Measurements from ENCODE around the gene CCL27.
A peak's percentile ranks its signal among the peaks of the same experiment; 100 is the strongest.
"Not testable (repeated sequence)": the region's sequence is repeated elsewhere in the genome, so short reads cannot be mapped to it uniquely, and the experiment has no call there.

CCL27 gene

DNA sequence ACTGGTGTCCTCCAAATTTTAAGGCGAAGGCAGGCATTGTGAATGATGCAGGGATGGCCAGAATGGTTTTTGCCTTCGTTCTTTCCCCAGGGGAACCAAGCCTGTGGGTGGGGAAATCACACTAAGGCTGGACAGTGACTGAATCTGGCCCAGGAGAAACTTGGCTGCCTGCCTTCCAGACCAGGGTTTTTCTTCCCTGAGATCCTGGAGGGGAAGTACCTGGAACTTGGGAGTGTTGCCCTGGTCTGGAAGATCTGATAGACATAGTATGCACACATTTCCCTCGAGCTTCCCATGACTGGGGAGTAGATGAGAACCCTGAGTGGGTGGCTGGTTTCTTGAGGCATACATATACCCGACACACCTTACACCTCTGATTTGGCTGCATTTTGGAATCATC lies 11.1 kb downstream of the CCL27 start:
- no peak for DNase-seq (ENCODE audit: low read depth in 2 of 2)

DNA sequence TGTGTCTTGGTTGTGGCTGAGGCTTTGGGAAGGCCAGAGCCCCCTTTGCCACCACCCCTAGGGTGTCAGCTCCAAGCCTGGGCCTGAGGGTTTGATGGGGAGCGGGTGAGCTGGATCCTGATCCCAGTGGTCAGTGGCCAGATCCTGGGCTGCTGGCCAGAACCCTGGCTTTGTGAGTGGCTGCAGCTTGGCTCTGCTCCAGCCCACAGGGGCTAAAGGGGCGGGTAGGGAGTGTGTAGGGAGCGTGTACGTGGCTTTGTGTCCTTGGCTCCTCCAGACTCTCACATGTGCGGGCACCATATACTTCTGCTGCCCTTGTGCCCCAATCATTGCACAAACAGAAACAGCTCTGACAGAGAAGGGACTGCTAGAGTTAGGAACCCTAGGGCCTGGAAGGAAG lies 11.6 kb downstream of the CCL27 start:
- DNase-seq (ENCODE audit: low read depth in 2 of 2): no peak

DNA sequence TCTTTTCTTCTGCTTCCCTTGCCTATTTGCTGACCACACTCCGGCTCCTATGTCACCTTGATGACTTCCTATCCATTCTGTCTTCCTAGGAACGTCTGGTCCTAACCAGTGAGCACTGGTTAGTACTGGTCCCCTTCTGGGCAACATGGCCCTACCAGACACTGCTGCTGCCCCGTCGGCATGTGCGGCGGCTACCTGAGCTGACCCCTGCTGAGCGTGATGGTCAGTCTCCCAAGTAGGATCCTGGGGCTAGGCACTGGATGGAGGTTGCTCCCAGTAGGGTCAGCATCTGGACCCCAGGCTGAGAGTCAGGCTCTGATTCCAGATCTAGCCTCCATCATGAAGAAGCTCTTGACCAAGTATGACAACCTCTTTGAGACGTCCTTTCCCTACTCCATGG lies 13.8 kb downstream of the CCL27 start:
- no peak for DNase-seq (ENCODE audit: low read depth in 2 of 2)

DNA sequence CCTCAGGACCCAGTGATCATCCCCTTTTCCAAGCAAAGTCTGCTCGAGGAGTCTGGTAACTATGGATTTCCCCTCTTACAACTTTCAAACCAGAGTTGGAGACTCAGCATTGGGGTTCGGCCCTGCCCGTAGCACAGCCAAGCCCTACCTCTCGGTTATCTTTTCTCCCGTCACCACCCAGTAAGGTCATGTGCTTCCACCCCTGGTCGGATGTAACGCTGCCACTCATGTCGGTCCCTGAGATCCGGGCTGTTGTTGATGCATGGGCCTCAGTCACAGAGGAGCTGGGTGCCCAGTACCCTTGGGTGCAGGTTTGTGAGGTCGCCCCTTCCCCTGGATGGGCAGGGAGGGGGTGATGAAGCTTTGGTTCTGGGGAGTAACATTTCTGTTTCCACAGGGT lies 14.8 kb downstream of the CCL27 start:
- no peak for DNase-seq (ENCODE audit: low read depth in 2 of 2)

DNA sequence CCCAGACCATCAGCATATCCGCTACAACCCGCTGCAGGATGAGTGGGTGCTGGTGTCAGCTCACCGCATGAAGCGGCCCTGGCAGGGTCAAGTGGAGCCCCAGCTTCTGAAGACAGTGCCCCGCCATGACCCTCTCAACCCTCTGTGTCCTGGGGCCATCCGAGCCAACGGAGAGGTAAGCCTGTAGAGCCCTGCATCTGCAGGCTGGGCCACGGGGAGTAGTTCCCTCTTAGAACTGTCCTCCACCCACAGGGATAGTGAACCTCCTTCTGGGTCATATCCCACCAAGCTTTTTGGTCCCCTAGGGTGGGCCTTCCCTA lies 15.4 kb downstream of the CCL27 start:
- no peak for DNase-seq (ENCODE audit: low read depth in 2 of 2)

DNA sequence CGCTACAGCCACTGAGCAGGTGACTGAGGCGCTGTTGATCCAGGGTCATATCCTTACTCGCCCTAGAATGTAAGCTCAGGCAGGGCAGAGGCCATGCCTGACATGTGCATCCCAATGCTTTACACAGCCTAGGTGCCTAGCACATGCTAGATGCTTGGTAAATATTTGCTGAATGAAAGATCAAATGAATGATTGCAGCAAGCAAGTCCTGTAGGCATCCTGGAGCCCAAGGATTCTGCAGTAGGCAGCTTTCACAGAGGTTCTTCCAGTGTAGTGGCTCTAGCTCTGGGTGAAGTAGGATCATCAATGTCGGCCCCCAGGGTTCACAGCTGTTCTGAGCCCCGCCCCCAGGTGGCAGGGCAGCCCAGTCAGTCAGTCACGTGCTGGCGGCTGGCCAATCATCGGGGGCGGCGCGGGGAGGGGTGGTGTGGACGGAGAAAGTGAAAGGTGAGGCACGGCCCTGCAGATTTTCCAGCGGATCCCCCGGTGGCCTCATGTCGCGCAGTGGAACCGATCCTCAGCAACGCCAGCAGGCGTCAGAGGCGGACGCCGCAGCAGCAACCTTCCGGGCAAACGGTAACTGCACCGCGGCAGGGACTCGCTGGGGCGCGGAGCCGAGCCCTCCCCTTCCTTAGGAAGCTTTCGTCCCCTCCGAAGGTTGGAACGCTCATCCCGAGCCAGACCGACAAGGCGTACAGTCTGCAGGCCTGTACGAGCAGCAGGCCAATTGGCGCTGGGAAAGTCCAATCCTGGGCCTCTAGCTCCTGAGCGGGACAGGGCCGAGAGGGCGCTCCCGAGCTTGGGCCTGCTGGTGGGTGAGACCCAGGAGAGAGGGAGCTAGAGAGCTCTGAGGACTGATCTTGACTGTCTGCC lies 16.0 kb downstream of the CCL27 start, which contains the start of gene GALT:
TSS of gene GALT (plus strand) at position 465 of the 873 bp plus-strand sequence. CDS start at position 495, 30 bp downstream.
- DNase-seq (ENCODE audit: low read depth in 2 of 2): peak; percentile 93 to 97

DNA sequence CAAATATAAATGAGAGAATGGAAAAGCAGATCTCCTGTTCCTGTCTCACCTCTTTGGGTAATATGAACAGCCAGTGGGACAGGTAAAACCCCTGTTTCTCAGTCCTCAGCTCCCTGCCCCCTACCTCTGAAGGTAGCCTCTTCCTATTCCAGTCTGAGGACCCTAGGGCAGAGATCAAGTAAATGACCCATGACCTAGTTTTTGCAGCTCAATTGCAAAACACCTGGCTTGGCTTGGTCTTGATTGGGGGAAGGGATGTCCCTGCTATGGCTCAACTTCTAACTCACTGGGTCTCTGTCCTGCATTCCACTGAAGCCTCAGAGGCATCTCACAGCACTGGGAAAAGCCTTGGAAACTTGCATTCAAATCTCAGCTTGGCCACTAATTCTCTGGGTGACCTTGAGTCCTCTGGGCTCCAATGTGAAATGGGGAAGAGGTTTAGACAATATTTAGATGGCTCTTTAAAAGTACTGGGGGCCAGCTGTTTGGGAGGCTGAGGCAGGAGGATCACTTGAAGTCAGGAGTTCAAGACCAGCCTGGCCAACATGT lies 17.6 kb downstream of the CCL27 start:
- no peak for DNase-seq (ENCODE audit: low read depth in 2 of 2)

DNA sequence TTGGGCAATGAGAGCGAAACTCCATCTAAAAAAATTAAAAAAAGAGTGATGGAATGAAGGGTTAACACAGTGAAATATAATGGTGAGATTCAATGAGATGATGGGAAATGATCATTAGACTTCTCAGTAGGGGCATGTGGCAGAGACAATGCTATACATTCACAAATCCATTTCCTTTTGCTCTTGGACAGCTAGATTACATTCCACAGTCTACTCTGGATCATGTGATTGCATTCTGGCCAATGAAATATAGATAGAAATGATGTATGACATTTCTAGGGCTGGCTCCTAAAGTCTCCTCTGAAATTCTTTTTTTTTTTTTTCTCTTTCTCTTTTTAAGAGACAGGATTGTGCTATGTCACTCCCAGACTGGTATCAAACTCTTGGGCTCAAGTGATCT lies 19.8 kb downstream of the CCL27 start:
- no peak for DNase-seq (ENCODE audit: low read depth in 2 of 2)

DNA sequence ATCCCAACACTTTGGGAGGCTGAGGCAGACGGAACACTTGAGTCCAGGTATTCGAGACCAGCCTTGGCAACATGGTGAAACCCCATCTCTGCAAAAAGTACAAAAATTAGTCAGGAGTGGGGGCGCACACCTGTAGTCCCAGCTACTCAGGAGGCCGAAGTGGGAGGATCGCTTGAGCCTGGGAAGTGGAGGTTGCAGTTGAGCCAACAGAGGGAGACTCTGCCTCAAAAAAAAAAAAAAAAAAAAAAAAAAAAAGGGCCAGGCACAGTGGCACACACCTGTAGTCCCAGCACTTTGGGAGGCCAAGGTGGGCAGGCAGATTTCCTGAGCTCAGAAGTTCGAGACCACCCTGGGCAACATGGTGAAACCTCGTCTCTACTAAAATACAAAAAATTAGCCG lies 23.1 kb downstream of the CCL27 start:
- DNase-seq (ENCODE audit: low read depth in 2 of 2): not testable (repeated sequence)

DNA sequence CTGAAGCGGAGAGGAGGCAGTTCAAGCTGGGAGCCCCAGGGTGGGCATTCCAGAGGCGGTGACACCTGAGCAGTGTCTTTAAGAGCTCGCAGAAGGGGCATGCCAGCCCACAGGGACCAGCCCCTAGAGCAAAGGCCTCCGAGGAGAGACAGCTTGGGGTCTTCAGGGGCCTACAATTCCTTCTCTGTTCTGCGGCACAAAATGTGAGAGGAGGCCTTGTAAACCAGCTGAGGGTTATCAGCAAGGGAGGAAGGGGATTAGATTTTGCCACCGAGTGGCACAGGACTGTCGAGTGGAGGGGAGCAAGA lies 24.4 kb downstream of the CCL27 start:
- no peak for DNase-seq (ENCODE audit: low read depth in 2 of 2)

DNA sequence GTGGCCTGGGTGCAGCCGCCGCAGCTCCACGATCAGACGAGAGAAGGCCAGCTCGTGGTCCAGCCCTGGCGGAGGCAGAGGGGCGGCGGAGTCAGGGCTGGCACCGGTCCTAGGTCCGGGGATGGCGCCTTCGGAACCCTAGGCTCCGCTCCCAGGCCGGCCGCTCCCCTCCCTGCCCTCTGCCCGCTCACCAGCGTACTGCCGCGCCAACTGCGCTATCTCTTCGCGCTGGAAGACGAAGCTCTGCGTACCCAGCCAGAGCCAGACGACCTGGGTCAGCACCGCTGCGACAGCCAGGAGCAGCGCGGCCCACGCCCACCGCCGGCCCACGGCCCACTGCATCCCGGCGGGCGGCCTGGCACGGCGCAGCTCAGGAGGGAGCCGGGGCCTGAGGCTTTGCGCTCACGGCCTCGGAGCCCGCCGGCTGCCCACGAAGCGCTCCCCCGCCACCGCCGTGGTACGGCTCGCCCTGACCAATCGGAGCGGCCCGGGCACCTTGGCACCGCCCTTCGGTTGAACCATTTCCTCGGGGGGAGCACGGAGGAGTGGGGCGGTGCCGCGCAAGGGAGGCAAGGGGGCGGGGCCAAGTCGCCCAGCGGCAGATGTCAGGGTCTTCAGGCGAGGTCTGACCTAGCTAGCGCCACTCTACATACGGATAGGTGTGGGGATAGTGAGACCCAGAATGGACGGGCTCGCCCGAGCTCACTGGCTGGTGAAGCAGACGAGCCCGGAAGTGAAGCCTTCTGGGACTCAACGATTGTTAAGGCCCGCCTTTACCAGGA lies 24.9 kb downstream of the CCL27 start, which contains the start of gene SIGMAR1:
TSS of gene SIGMAR1 (minus strand) at position 432 of the 782 bp plus-strand sequence. CDS start at position 342, 90 bp downstream.
- DNase-seq (ENCODE audit: low read depth in 2 of 2): peak; percentile 85 to 91

DNA sequence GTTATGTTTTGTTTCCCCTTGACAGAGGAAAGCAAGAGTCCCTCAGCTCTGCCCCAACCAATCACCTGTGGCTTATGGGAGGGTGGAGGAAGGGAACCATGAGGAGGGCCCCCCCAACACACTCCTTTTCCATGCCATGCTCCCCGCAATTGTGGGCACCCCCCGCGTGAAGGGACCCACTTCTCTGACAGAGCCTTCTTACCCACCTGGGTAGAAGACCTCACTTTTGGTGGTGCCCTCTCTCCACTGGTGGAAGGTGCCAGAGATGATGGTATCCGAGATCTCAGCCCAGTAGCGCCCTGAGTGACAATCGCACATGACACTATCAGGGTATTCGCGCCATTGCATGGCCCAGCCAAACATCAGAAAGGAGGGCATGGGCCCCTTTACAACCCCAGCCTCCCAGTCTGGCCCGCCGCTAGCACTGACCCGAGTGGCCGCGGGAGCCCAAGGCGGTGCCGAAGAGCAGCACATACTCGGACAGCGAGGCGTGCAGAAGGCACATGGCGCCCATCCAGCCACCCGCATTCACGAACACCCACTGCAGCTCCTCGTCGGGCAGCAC lies 25.6 kb downstream of the CCL27 start:
- DNase-seq (ENCODE audit: low read depth in 2 of 2): no peak

DNA sequence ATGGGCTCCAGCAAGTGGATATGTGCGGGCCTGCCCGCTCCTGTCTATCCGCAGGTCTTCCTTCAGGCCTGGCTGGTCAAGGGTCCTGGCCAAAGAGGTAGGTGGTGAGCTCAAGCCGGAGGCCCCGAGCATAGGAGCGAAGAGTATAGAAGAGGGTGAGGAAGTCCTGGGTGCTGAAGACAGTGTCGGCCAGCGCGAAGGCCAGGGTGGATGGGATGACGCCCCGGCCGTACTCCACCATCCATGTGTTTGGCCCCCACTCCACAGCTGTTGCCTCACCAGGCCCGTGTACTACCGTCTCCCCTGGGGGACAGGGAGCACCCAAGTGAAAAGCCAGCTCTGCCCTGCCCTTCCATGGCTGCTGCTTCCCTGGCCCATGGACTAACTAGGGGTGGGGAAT lies 26.9 kb downstream of the CCL27 start:
- DNase-seq (ENCODE audit: low read depth in 2 of 2): no peak

DNA sequence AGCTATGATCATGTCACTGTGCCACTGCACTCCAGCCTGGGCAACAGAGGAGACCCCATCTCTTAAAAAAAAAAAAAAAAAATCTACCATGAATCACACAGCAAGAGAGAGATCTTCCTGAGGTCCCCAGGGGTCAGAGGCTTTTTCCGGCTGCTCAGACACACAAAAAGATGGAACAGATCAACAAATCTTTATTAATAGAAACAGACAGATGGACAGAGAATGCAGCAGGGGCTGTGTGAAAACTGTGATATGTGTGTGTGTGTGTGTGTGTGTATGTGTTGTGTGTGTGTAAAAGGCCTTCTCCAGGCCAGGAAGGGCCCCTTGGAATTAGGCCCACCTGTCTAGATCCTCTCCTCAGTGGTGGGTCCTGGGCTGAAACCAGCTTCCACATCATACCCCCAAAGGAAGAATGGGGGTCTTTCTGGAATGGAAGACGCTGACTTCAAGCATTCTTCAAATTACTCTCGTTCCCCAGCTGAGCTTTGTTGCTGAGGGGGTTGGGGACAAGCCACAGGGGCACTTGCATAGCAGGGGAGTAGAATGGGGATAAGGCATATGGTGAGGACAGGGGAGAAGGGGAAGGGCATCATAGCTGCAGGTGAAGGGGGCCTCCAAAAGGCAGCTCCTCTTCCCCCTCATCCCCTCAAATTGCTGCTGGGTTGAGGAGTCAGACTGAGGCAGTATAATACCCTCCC lies 27.8 kb downstream of the CCL27 start:
- DNase-seq (ENCODE audit: low read depth in 2 of 2): no peak

DNA sequence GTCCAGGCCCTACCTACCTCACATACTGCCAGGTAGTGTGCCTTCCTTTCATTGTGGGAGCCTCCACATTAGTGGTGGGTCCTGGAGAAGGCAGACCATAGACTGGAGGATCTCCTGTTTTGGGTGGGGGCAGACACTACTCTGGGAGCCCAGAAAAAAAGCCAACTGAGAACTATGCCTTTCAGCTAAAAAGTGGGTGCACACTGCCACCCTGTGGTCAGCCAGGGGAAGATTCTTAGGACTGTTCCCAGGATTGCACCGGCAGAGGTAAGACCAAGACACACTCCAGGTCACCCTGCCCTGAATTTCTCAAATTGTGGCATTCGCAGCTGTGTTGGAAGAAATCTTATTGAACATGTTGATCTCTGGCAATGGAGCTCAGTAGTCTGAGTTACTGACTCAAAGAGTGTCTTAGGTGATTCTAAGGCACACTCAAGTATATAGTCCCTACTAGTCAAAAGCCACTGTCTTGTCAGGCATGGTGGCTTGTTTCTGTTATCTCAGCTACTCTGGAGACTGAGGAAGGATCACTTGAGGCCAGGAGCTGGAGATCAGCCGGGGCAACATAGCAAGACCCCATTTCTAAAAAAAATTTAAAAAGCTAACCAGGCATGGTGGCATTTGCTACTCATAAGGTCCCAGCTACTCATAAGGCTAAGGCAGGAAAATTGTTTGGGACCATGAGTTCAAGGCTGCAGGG lies 28.5 kb downstream of the CCL27 start:
- peak; percentile 39 to 65 for DNase-seq (ENCODE audit: low read depth in 2 of 2)

DNA sequence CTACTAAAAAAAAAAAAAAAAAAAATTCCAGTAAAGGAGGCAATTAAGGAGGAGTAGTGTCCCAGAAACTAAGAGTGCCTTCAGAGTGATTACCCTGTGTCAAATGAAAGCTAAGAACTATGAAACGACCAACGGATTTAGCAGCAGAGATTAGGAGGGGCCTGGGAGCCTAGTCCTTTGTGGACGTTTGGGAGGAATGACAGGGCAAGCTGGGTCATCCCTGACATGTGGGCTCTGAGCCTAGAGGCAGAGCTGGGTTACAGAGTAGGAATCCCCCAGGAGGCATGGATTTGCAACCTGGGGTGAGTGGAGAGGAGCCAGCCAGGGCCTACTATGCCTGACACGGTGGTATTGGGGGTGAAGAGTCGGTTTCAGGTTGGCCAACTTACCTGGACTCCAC lies 29.3 kb downstream of the CCL27 start:
- DNase-seq (ENCODE audit: low read depth in 2 of 2): no peak

DNA sequence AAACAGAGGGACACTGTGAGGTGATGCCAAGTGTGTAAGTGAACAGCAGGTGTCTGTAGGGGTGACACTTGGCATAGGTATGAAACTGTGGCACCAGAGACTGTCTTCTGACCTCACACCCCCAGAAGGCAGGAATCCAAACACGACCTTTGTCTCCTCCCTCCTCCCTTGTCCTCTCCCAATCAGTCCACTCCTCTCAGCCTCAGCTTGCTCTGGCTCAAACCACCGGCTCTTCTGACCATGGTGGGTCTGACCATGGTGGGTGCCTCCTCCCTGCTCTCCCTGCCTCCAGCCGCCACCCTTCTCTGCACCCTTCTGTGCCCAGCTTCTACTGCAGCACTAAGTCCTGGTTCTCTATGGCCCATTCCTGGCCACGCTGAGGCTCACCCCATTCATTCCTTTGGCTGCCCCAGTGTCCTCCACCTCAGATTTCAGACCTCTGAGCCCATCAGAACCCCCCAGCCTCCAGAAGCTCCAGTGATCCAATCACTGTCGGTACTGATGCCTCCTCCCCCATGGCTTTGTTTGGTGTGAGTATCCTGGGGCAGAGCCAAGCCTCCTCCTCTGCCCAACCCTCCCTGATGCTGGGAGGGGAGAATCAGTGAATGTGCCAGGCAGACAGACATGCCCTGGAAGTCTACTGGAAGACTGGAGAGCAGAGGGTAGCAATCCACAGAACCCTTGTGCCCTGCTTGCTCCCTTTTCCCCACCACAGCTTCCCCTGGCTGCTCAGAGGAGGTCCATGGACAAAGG lies 31.9 kb downstream of the CCL27 start:
- no peak for DNase-seq (ENCODE audit: low read depth in 2 of 2)

DNA sequence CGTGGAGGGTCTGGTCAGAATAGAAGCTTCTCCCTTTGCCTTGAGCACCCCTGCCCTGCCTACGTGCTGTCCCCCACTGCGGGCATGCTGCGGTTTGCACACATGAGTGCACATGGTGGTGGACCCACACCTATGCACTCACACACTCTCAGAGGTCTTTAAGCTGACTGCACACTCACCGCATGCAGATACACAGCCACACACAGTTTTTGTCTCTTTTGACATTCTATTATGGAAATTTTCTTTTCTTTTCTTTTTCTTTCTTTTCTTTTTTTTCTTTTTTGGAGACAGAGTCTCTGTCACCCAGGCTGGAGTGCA lies 33.0 kb downstream of the CCL27 start:
- no peak for DNase-seq (ENCODE audit: low read depth in 2 of 2)

DNA sequence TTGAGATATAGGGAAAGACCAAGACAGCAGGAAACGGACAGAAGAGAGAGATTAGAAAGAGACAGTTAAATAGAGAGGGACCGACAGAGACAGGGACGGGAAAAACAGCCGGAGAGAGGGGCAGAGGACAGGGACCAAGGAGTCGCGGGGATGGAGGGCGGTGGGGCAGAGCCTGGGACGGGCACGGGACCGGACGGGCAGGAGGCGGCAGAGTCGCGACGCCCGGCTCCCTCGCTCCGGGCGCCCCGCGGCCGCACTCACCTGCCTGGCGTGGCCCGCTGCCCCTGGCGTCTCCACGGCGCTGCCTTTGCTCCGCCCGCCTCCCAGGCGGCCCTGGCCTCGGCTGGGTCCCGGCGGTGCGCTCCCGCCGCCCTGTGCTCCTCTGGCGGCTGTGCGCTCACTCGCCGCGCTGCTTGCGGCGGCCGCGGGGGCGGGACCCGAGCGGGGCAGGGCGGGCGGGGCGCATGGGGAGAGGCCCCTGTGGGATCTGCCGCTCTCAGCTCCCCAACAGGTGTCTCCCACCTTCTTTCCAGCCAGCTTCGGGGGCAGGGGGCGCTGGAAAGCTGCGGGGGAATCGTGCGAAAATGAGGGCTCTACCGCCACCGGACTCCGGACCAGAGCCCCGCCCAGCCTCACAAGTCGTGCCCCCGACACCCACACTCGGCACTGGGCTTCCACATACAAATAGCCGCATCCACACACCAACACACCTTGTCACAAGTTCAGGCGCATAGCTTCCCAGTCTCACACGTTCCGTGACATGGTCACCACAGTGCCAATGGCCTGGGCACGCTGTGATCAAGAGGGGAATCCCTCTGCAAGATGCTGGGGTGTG lies 33.6 kb downstream of the CCL27 start, which contains the start of gene ARID3C:
TSS of gene ARID3C (minus strand) at position 411 of the 835 bp plus-strand sequence. CDS start 1,052 bp downstream, outside the sequence.
- no peak for DNase-seq (ENCODE audit: low read depth in 2 of 2)
